Neuronal stem cell (in vitro differentiated cells): ENCODE data around the gene JMJD8.
A peak's percentile ranks its signal among the peaks of the same experiment; 100 is the strongest.

Experiments
- DNase-seq: peaks from one replicate; pipeline ENCODE4 v3.0.0-alpha.2; 2013; ENCODE audit warnings: low spot score
- H2AFZ ChIP-seq: one replicate; pipeline ENCODE4 v1.6.1; 2013; ENCODE audit warnings: mild to moderate bottlenecking, low read length, inconsistent platforms
- H2AK5ac ChIP-seq: 2 replicates; pipeline ENCODE4 v1.6.1; 2013; ENCODE audit warnings: low read depth, mild to moderate bottlenecking, inconsistent platforms, low read length, moderate library complexity, mixed read lengths
- H2BK120ac ChIP-seq: 2 replicates; pipeline ENCODE4 v1.6.1; 2013; ENCODE audit warnings: low read depth, mild to moderate bottlenecking, inconsistent platforms, low read length, moderate library complexity, mixed read lengths
- H2BK12ac ChIP-seq: one replicate; pipeline ENCODE4 v1.6.1; 2013; ENCODE audit warnings: low read length, inconsistent platforms
- H2BK15ac ChIP-seq: 2 replicates; pipeline ENCODE4 v1.6.1; 2013; ENCODE audit warnings: mild to moderate bottlenecking, low read length, inconsistent platforms, mixed read lengths
- H2BK5ac ChIP-seq: one replicate; pipeline ENCODE4 v1.6.1; 2013; ENCODE audit warnings: inconsistent platforms, mild to moderate bottlenecking, low read length, moderate library complexity
- H3K14ac ChIP-seq: one replicate; pipeline ENCODE4 v1.6.1; 2013; ENCODE audit warnings: low read length, inconsistent platforms
- H3K18ac ChIP-seq: 2 replicates; pipeline ENCODE4 v1.6.1; 2013; ENCODE audit warnings: low read length, inconsistent platforms
- H3K23ac ChIP-seq: 2 replicates; pipeline ENCODE4 v1.6.1; 2013; ENCODE audit warnings: low read depth, mild to moderate bottlenecking, mixed read lengths, low read length, inconsistent platforms; ENCODE audit not compliant: poor library complexity
- H3K27ac ChIP-seq: replicated peaks from 3 replicates; pipeline ENCODE4 v1.5.1; 2013; ENCODE audit warnings: low read length, inconsistent platforms
- H3K27me3 ChIP-seq, 3 experiments: 2 replicates each; pipeline ENCODE4 v1.6.1; 2013; ENCODE audit warnings: low read length in 3 of 3, mild to moderate bottlenecking in 2 of 3, inconsistent platforms in 1 of 3, low read depth in 1 of 3, mixed read lengths in 1 of 3, moderate library complexity in 1 of 3; ENCODE audit not compliant: control insufficient read depth in 3 of 3, insufficient read depth in 3 of 3
- H3K36me3 ChIP-seq, 2 donors: replicated peaks in 1 of 2; 2 replicates each; pipeline ENCODE4 v1.6.1; 2013; ENCODE audit warnings: low read length in 2 of 2; ENCODE audit not compliant: control insufficient read depth in 2 of 2, insufficient read depth in 2 of 2
- H3K4ac ChIP-seq: 2 replicates; pipeline ENCODE4 v1.6.1; 2013; ENCODE audit warnings: inconsistent platforms, mild to moderate bottlenecking, low read length, moderate library complexity
- H3K4me1 ChIP-seq, 2 donors: 1 replicate in 1 of 2; 2 replicates in 1 of 2; pipeline ENCODE4 v1.6.1; 2013; ENCODE audit warnings: low read length in 2 of 2, low read depth in 1 of 2; ENCODE audit not compliant: control insufficient read depth in 2 of 2, insufficient read depth in 1 of 2
- H3K4me2 ChIP-seq: one replicate; pipeline ENCODE4 v1.6.1; 2013; ENCODE audit warnings: mild to moderate bottlenecking, low read length, inconsistent platforms; ENCODE audit not compliant: insufficient read depth, poor library complexity, severe bottlenecking
- H3K4me3 ChIP-seq, 2 donors: 2 replicates each; pipeline ENCODE4 v1.5.1; 2013; ENCODE audit warnings: low read length in 2 of 2, mild to moderate bottlenecking in 2 of 2, inconsistent platforms in 1 of 2, moderate library complexity in 1 of 2
- H3K79me1 ChIP-seq: one replicate; pipeline ENCODE4 v1.6.1; 2013; ENCODE audit warnings: low read depth, mild to moderate bottlenecking, inconsistent platforms, low read length, moderate library complexity
- H3K9ac ChIP-seq: one replicate; pipeline ENCODE4 v1.6.1; 2013; ENCODE audit warnings: mild to moderate bottlenecking, low read depth, low read length, inconsistent platforms; ENCODE audit not compliant: poor library complexity
- H3K9me3 ChIP-seq, 2 donors: replicated peaks in 1 of 2; 2 replicates each; pipeline versions ENCODE3 to v1.6.1; 2013; ENCODE audit warnings: low read length in 2 of 2, mild to moderate bottlenecking in 2 of 2, inconsistent platforms in 1 of 2, low read depth in 1 of 2, mixed read lengths in 1 of 2, moderate library complexity in 1 of 2; ENCODE audit not compliant: control insufficient read depth in 2 of 2, insufficient read depth in 1 of 2
- H4K8ac ChIP-seq: one replicate; pipeline ENCODE4 v1.6.1; 2013; ENCODE audit warnings: low read depth, mild to moderate bottlenecking, inconsistent platforms, low read length, moderate library complexity
- H4K91ac ChIP-seq: one replicate; pipeline ENCODE4 v1.6.1; 2013; ENCODE audit warnings: low read length, low read depth, mild to moderate bottlenecking, inconsistent platforms; ENCODE audit not compliant: poor library complexity
- WGBS, 2 donors: extraction: QIAGEN DNeasy Blood & Tissue Kit; methylation state at CpG; one replicate each; pipeline ENCODE4 v1.1.7; 2013; ENCODE audit warnings: missing lambda C conversion rate in 2 of 2, mixed read lengths in 1 of 2; ENCODE audit not compliant: insufficient read length in 2 of 2, insufficient replicate concordance in 1 of 2; ENCODE audit errors: extremely low coverage in 2 of 2; 5-methylcytosine and 5-hydroxymethylcytosine counted together

Gene JMJD8

DNA sequence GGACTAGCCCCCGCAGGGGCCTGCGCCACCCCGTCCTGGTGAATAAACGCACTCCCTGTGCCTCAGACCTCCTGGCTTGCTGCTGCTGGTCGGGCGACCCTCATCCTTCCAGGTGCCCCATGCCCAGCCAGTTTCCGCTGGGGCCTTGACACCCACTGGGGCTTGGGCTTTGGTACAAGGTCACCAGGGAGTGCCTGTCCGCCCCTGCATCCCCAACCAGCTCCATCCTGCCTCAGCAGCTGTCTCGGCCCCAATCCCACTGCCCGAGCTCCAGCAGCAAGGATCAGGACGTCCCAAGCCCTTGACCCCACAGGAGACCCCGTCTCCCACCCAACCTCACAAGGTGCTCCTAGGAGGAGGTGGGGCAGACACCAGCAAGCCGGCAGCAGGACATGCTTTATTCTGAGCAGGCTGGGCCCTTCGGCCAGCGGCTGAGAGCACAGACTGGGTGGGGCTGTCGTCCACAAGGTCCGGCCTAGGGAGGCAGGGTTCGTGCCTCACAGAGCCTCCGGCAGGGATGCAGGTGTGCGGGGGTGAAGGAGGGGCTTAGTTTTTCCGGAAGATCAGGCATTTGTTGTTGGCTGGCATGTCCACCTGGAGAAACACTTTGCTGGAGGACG, 50.0 kb downstream of the JMJD8 start:
- peak overlapping the region; percentile 13 to 99 for H3K4me3 ChIP-seq
- peaks cover 19% of the 10 kb centered on the region for H3K79me1 ChIP-seq
- peaks cover 0 to 1% (median 0%) of the 10 kb centered on the region in 3 experiments for H3K27me3 ChIP-seq
- no peak overlapping the region for H4K8ac ChIP-seq
- H3K9ac ChIP-seq = peak overlapping the region; percentile 44
- no peak overlapping the region for H2BK12ac ChIP-seq
- H3K27ac ChIP-seq = no peak overlapping the region
- peak overlapping the region; percentile 35 for H2AK5ac ChIP-seq
- no peak overlapping the region for H3K4ac ChIP-seq
- H2AFZ ChIP-seq = no peak overlapping the region
- H2BK15ac ChIP-seq = no peak overlapping the region
- DNase-seq = no peak
- H3K4me2 ChIP-seq = no peak overlapping the region
- peaks cover 12 to 25% of the 10 kb centered on the region in 2 donors for H3K36me3 ChIP-seq
- no peak overlapping the region for H2BK120ac ChIP-seq
- H2BK5ac ChIP-seq = peak overlapping the region; percentile 95
- no peak overlapping the region for H3K18ac ChIP-seq
- peak overlapping the region; percentile 65 for H3K23ac ChIP-seq
- H3K9me3 ChIP-seq = no peaks in the 10 kb centered on the region
- peaks cover 32 to 41% of the 10 kb centered on the region in 2 donors for H3K4me1 ChIP-seq
- no peak overlapping the region for H4K91ac ChIP-seq
- WGBS, 2 donors = no CpG with 5 or more reads among the region's 22 CpGs
- no peak overlapping the region for H3K14ac ChIP-seq

- Histone ChIP-seq H3K14ac (no peak overlapping the region), H3K23ac (peak overlapping the region; percentile 65), H2AFZ (no peak overlapping the region), H3K18ac (no peak overlapping the region), H2BK15ac (peak overlapping the region; percentile 81), H3K9me3 (no peaks in the 10 kb centered on the region), H3K36me3 (peaks cover 12 to 28% of the 10 kb centered on the region in 2 donors), H3K4ac (no peak overlapping the region), H3K27me3 (peaks cover 0 to 1% (median 0%) of the 10 kb centered on the region in 3 experiments), H3K4me1 (peaks cover 37 to 42% of the 10 kb centered on the region in 2 donors), H4K91ac (peak overlapping the region; percentile 30), H3K4me2 (no peak overlapping the region), H3K79me1 (peaks cover 22% of the 10 kb centered on the region), H3K4me3 (peak overlapping the region in 1 of 2 donors; percentile 13), H4K8ac (no peak overlapping the region), H3K9ac (no peak overlapping the region), H2BK120ac (no peak overlapping the region), H3K27ac (no peak overlapping the region), H2BK12ac (peak overlapping the region; percentile 58), H2BK5ac (no peak overlapping the region), H2AK5ac (no peak overlapping the region)
- no CpG with 5 or more reads among the region's 74 CpGs for WGBS, 2 donors
- DNase-seq = no peak
These were observed 50.6 kb downstream of the JMJD8 start for GRCh38 chr16:633336-634050.

- H2BK120ac ChIP-seq = peak overlapping the region; percentile 72
- H3K27me3 ChIP-seq = peaks cover 0 to 1% (median 0%) of the 10 kb centered on the region in 3 experiments
- peak overlapping the region; percentile 53 for H4K91ac ChIP-seq
- peak overlapping the region; percentile 73 for H2BK12ac ChIP-seq
- no peak overlapping the region for H2BK5ac ChIP-seq
- peak overlapping the region; percentile 65 for H3K23ac ChIP-seq
- H2BK15ac ChIP-seq = peak overlapping the region; percentile 81
- H3K79me1 ChIP-seq = peaks cover 22% of the 10 kb centered on the region
- peak overlapping the region; percentile 65 for H4K8ac ChIP-seq
- peak overlapping the region; percentile 94 for H2AK5ac ChIP-seq
- no peak overlapping the region for H2AFZ ChIP-seq
- H3K36me3 ChIP-seq = peaks cover 12 to 36% of the 10 kb centered on the region in 2 donors
- no peak overlapping the region for H3K4me2 ChIP-seq
- no peak for DNase-seq
- peak overlapping the region; percentile 53 for H3K4ac ChIP-seq
- WGBS, 2 donors = no CpG with 5 or more reads among the region's 67 CpGs
- no peak overlapping the region for H3K27ac ChIP-seq
- peak overlapping the region; percentile 38 for H3K14ac ChIP-seq
- peak overlapping the region; percentile 77 for H3K9ac ChIP-seq
- H3K18ac ChIP-seq = peak overlapping the region; percentile 89
- no peaks in the 10 kb centered on the region for H3K9me3 ChIP-seq
- H3K4me1 ChIP-seq = peaks cover 31 to 40% of the 10 kb centered on the region in 2 donors
- no peak overlapping the region for H3K4me3 ChIP-seq
These were observed 51.4 kb downstream of the JMJD8 start for GRCh38 chr16:632486-633335.
